ENCODE data around the gene CRISPLD2. TPM values are rescaled to one million over a fixed set of nuclear protein-coding genes. Genes with fewer than 3 reads are reported as not detected.

Gene CRISPLD2
- total RNA-seq, 1 donor = 40.2 TPM

DNA sequence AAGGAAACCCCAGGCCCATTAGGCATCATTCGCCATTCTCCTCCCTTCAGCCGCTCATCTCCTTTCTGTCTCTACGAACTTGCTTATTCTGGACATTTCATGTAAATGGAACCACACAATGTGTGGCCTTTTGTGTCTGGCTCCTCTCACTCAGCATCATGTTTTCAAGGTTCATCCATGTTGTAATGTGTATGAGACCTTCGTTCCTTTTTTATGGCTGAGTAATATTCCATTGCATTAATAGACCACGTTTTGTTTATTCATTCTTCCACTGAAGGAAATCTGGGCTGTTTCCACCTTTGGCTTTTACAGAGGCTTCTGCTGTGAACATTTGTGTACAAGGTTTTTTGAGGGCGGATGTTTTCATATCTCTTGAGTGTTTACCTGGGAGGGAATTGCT, 3.2 kb downstream of the CRISPLD2 start:
- Histone ChIP-seq H4K20me1 (ENCODE audit: insufficient read depth, low read length) (no peaks in the 10 kb centered on the region), H3K4me3 (ENCODE audit: insufficient read depth, low read length) (no peak overlapping the region), H3K36me3 (ENCODE audit: insufficient read depth, low read length) (no peaks in the 10 kb centered on the region), H3K27me3 (ENCODE audit: insufficient read depth, low read length) (no peaks in the 10 kb centered on the region), H3K27ac (ENCODE audit: low read depth, low read length) (peak overlapping the region; percentile 47), H3K4me2 (ENCODE audit: insufficient read depth, low read length) (peak overlapping the region; percentile 53), H3K4me1 (ENCODE audit: insufficient read depth, low read length) (peaks cover 37% of the 10 kb centered on the region), H3K79me2 (ENCODE audit: insufficient read depth, low read length) (no peaks in the 10 kb centered on the region), H3K9me3 (ENCODE audit: low read depth, low read length) (no peaks in the 10 kb centered on the region), H2AFZ (ENCODE audit: low read length) (no peak overlapping the region)
- DNase-seq (ENCODE audit: insufficient read length, low spot score, missing footprints) = no peak
- no peak for TF ChIP-seq CTCF (IDR thresholded peaks at IDR 0.05; ENCODE audit: extremely low read depth, low read depth, low read length)

DNA sequence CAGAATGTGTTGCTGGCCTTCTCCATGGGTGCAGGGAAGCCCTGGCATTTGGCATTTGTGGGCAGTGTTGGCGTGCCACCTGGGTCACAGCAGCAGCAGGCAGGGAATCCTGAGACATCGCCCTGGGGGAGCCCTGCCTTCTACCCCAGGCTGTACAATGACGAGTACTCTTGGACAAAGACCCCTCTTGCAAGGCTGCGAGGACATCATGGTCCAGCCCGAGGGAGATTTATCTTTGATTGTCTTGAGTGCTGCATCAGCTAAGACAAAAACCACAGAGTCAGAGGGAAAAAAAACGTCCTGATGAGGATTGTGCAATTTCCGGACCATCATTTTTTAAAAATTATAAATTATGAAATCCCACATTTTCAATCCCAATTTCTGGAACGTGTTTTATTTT, 3.7 kb downstream of the CRISPLD2 start:
- no peaks in the 10 kb centered on the region for H4K20me1 ChIP-seq (ENCODE audit: insufficient read depth, low read length)
- peak overlapping the region; percentile 53 for H3K4me2 ChIP-seq (ENCODE audit: insufficient read depth, low read length)
- peak overlapping the region; percentile 47 for H3K27ac ChIP-seq (ENCODE audit: low read depth, low read length)
- peaks cover 42% of the 10 kb centered on the region for H3K4me1 ChIP-seq (ENCODE audit: insufficient read depth, low read length)
- no peak for TF ChIP-seq CTCF (IDR thresholded peaks at IDR 0.05; ENCODE audit: extremely low read depth, low read depth, low read length)
- no peaks in the 10 kb centered on the region for H3K36me3 ChIP-seq (ENCODE audit: insufficient read depth, low read length)
- H3K9me3 ChIP-seq (ENCODE audit: low read depth, low read length) = no peaks in the 10 kb centered on the region
- no peak overlapping the region for H2AFZ ChIP-seq (ENCODE audit: low read length)
- H3K79me2 ChIP-seq (ENCODE audit: insufficient read depth, low read length) = no peaks in the 10 kb centered on the region
- DNase-seq (ENCODE audit: insufficient read length, low spot score, missing footprints) = peak; percentile 46
- no peak overlapping the region for H3K4me3 ChIP-seq (ENCODE audit: insufficient read depth, low read length)
- no peaks in the 10 kb centered on the region for H3K27me3 ChIP-seq (ENCODE audit: insufficient read depth, low read length)

DNA sequence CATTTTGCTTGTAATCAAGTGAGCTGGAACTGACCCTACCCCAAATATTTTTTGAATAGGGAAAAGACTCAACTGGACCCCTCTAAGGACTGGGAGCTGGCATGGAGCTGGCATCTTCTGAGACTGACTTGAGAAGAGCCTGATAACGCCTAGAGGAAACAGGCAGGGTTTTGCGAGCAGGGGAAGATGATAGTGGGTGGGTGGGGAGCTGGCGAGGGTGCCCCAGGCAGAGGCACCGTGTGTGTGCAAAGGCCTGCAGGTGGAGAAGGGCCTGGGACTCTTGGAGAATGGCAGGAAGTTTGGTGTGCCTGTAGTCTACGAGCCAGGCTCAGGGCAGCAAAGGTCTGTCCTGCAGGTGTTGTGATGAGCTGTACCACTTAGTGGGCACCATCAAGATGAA, 4.1 kb downstream of the CRISPLD2 start:
- Histone ChIP-seq H3K4me1 (ENCODE audit: insufficient read depth, low read length) (peaks cover 46% of the 10 kb centered on the region), H3K4me2 (ENCODE audit: insufficient read depth, low read length) (no peak overlapping the region), H3K4me3 (ENCODE audit: insufficient read depth, low read length) (no peak overlapping the region), H3K36me3 (ENCODE audit: insufficient read depth, low read length) (no peaks in the 10 kb centered on the region), H4K20me1 (ENCODE audit: insufficient read depth, low read length) (no peaks in the 10 kb centered on the region), H2AFZ (ENCODE audit: low read length) (no peak overlapping the region), H3K9me3 (ENCODE audit: low read depth, low read length) (no peaks in the 10 kb centered on the region), H3K27me3 (ENCODE audit: insufficient read depth, low read length) (no peaks in the 10 kb centered on the region), H3K79me2 (ENCODE audit: insufficient read depth, low read length) (no peaks in the 10 kb centered on the region), H3K27ac (ENCODE audit: low read depth, low read length) (peak overlapping the region; percentile 25)
- TF ChIP-seq CTCF (IDR thresholded peaks at IDR 0.05; ENCODE audit: extremely low read depth, low read depth, low read length) = no peak
- DNase-seq (ENCODE audit: insufficient read length, low spot score, missing footprints) = peak; percentile 69

GRCh38 chr16:84825896-84826557, 6.2 kb downstream of the CRISPLD2 start:
- Histone ChIP-seq H3K27ac (ENCODE audit: low read depth, low read length) (peak overlapping the region; percentile 69), H4K20me1 (ENCODE audit: insufficient read depth, low read length) (no peaks in the 10 kb centered on the region), H3K4me1 (ENCODE audit: insufficient read depth, low read length) (peaks cover 44% of the 10 kb centered on the region), H3K9me3 (ENCODE audit: low read depth, low read length) (no peaks in the 10 kb centered on the region), H2AFZ (ENCODE audit: low read length) (no peak overlapping the region), H3K4me2 (ENCODE audit: insufficient read depth, low read length) (no peak overlapping the region), H3K27me3 (ENCODE audit: insufficient read depth, low read length) (no peaks in the 10 kb centered on the region), H3K4me3 (ENCODE audit: insufficient read depth, low read length) (no peak overlapping the region), H3K79me2 (ENCODE audit: insufficient read depth, low read length) (no peaks in the 10 kb centered on the region), H3K36me3 (ENCODE audit: insufficient read depth, low read length) (no peaks in the 10 kb centered on the region)
- TF ChIP-seq CTCF (IDR thresholded peaks at IDR 0.05; ENCODE audit: extremely low read depth, low read depth, low read length) = no peak
- DNase-seq (ENCODE audit: insufficient read length, low spot score, missing footprints) = peak; percentile 88
